BE2C (cell line): ENCODE data around the gene EVL.

Source experiments
- DNase-seq: peaks from one replicate; pipeline ENCODE4 v3.0.0-alpha.2; 2020
- H3K27me3 ChIP-seq: fragments of 250-450 bp; sonication (Bioruptor Pico); 2 replicates; pipeline ENCODE4 v1.5.1; 2020; ENCODE audit warnings: mild to moderate bottlenecking
- H3K36me3 ChIP-seq: fragments of 250-450 bp; sonication (Bioruptor Pico); 2 replicates; pipeline ENCODE4 v1.5.1; 2020; ENCODE audit warnings: mild to moderate bottlenecking
- H3K4me1 ChIP-seq: fragments of 250-450 bp; sonication (Bioruptor Pico); 2 replicates; pipeline ENCODE4 v1.5.1; 2020
- H3K4me3 ChIP-seq: 2 replicates; pipeline ENCODE4 v1.5.1; 2011; ENCODE audit warnings: low read depth, low read length
- H3K9me3 ChIP-seq: fragments of 250-450 bp; sonication (Bioruptor Pico); 2 replicates; pipeline ENCODE4 v1.5.1; 2020
- CTCF ChIP-seq: IDR thresholded peaks from 2 replicates; pipeline ENCODE4 v1.5.1; 2012; ENCODE audit warnings: mild to moderate bottlenecking, low read depth, low read length

Gene EVL

GRCh38 chr14:100102156-100102785, 37.0 kb downstream of the EVL start:
- H3K36me3 ChIP-seq: peaks cover 4% of the 10 kb centered on the region; the same call in 1 of the 2 replicates
- H3K4me1 ChIP-seq: peaks cover 4% of the 10 kb centered on the region; the same call in 1 of the 2 replicates
- no peak for DNase-seq

GRCh38 chr14:100103250-100104005, 38.2 kb downstream of the EVL start:
- TF ChIP-seq CTCF: no peak
- no peaks in the 10 kb centered on the region for H3K27me3 ChIP-seq
- H3K4me3 ChIP-seq: no peak overlapping the region
- H3K9me3 ChIP-seq: no peaks in the 10 kb centered on the region
- H3K36me3 ChIP-seq: peaks cover 4% of the 10 kb centered on the region; the same call in 1 of the 2 replicates
- no peak for DNase-seq
- peaks cover 9% of the 10 kb centered on the region for H3K4me1 ChIP-seq

More at GRCh38 chr14:100102156-100102785, 37.0 kb downstream of the EVL start:
- H3K9me3 ChIP-seq: no peaks in the 10 kb centered on the region
- no peak overlapping the region for H3K4me3 ChIP-seq
- TF ChIP-seq CTCF: no peak; the same call in 1 of the 2 replicates
- no peaks in the 10 kb centered on the region for H3K27me3 ChIP-seq

- H3K4me1 ChIP-seq: peaks cover 10% of the 10 kb centered on the region
- DNase-seq: no peak
- H3K27me3 ChIP-seq: no peaks in the 10 kb centered on the region
- no peak for TF ChIP-seq CTCF
- 0 out of 2 replicates have a peak, but pooled peaks cover 4% of the 10 kb centered on the region for H3K36me3 ChIP-seq
- no peaks in the 10 kb centered on the region for H3K9me3 ChIP-seq
- H3K4me3 ChIP-seq: no peak overlapping the region
These were observed 38.8 kb downstream of the EVL start for GRCh38 chr14:100104006-100104352.

GRCh38 chr14:100104523-100105300, 39.5 kb downstream of the EVL start:
- DNase-seq: no peak
- Histone ChIP-seq H3K4me1 (peaks cover 10% of the 10 kb centered on the region), H3K4me3 (no peak overlapping the region), H3K36me3 (peaks cover 6% of the 10 kb centered on the region), H3K9me3 (no peaks in the 10 kb centered on the region), H3K27me3 (no peaks in the 10 kb centered on the region)
- peak; percentile 11; the same call in 1 of the 2 replicates for TF ChIP-seq CTCF

- Histone ChIP-seq H3K9me3 (no peaks in the 10 kb centered on the region), H3K27me3 (no peaks in the 10 kb centered on the region), H3K4me3 (no peak overlapping the region), H3K4me1 (peaks cover 10% of the 10 kb centered on the region), H3K36me3 (peaks cover 8% of the 10 kb centered on the region)
- TF ChIP-seq CTCF: no peak
- no peak for DNase-seq
These were observed 40.3 kb downstream of the EVL start for GRCh38 chr14:100105357-100106169.
